Mesothelial cell of epicardium (in vitro differentiated cells): Measurements from ENCODE around the gene CYBC1. TPM values are rescaled to one million over a fixed set of nuclear protein-coding genes. Genes with fewer than 3 reads are reported as not detected.

Experiments used
- DNase-seq, 2 experiments: peaks; one replicate each; pipeline ENCODE4 v3.0.0; 2021; ENCODE audit warnings: low spot score in 2 of 2; ENCODE audit not compliant: unreplicated experiment in 2 of 2
- H3K27ac Mint-ChIP-seq: 2 replicates; pipeline ENCODE4 v1.8.0; 2021; ENCODE audit warnings: mixed read lengths
- H3K27me3 Mint-ChIP-seq: 2 replicates; pipeline ENCODE4 v1.8.0; 2021; ENCODE audit warnings: low read depth, mixed read lengths
- H3K36me3 Mint-ChIP-seq: 2 replicates; pipeline ENCODE4 v1.8.0; 2021; ENCODE audit warnings: mixed read lengths
- H3K4me1 Mint-ChIP-seq: 2 replicates; pipeline ENCODE4 v1.8.0; 2021; ENCODE audit warnings: mixed read lengths
- H3K4me3 Mint-ChIP-seq: 2 replicates; pipeline ENCODE4 v1.8.0; 2021; ENCODE audit warnings: mild to moderate bottlenecking, moderate library complexity, mixed read lengths
- H3K9me3 Mint-ChIP-seq: 2 replicates; pipeline ENCODE4 v1.8.0; 2021; ENCODE audit warnings: mixed read lengths
- CTCF ChIP-seq: fragments of 200-600 bp; sonication (generic); IDR thresholded peaks from one replicate; pipeline ENCODE4 v1.5.0; 2021; ENCODE audit warnings: antibody characterized with exemption; ENCODE audit not compliant: unreplicated experiment
- total RNA-seq: library from RNA; stranded (reverse); gene quantifications from 3 replicates; pipeline ENCODE4 v1.2.1, GENCODE V29; 2021

Gene CYBC1
- 86.7 to 93.0 TPM (median 88.1 TPM) in 3 replicates for total RNA-seq

- H3K4me1 Mint-ChIP-seq: peaks cover 19% of the 10 kb centered on the region
- TF ChIP-seq CTCF: no peak
- H3K4me3 Mint-ChIP-seq: peak within 1 kb of the TSS; percentile 75
- H3K27me3 Mint-ChIP-seq: no peaks in the 10 kb centered on the region
- H3K9me3 Mint-ChIP-seq: peaks cover 5% of the 10 kb centered on the region
- peak; percentile 94 to 96 for DNase-seq
- H3K36me3 Mint-ChIP-seq: peaks cover 6% of the 10 kb centered on the region
- peak within 1 kb of the TSS; percentile 96 for H3K27ac Mint-ChIP-seq
These were observed at the start of gene CYBC1 for GRCh38 chr17:82450357-82451106. CYBC1 (minus strand) TSS chr17:82450752; CDS start chr17:82449254, 1,498 bp downstream.

- Mint-ChIP-seq H3K27ac (peak overlapping the region; percentile 90), H3K4me1 (peaks cover 19% of the 10 kb centered on the region), H3K36me3 (no peaks in the 10 kb centered on the region), H3K27me3 (no peaks in the 10 kb centered on the region), H3K4me3 (peak overlapping the region; percentile 75), H3K9me3 (no peaks in the 10 kb centered on the region)
- peak in 1 of 2 experiments; percentile 66 for DNase-seq
- TF ChIP-seq CTCF: no peak
These were observed 47.2 kb upstream of the CYBC1 start for GRCh38 chr17:82497483-82498405.

GRCh38 chr17:82496529-82497434, 46.2 kb upstream of the CYBC1 start:
- peaks cover 19% of the 10 kb centered on the region for H3K4me1 Mint-ChIP-seq
- peak overlapping the region; percentile 6 for H3K27ac Mint-ChIP-seq
- peak overlapping the region; percentile 75 for H3K4me3 Mint-ChIP-seq
- no peaks in the 10 kb centered on the region for H3K36me3 Mint-ChIP-seq
- TF ChIP-seq CTCF: no peak
- no peaks in the 10 kb centered on the region for H3K27me3 Mint-ChIP-seq
- no peaks in the 10 kb centered on the region for H3K9me3 Mint-ChIP-seq
- peak; percentile 96 to 97 for DNase-seq

- H3K4me1 Mint-ChIP-seq: peaks cover 19% of the 10 kb centered on the region
- H3K36me3 Mint-ChIP-seq: no peaks in the 10 kb centered on the region
- H3K4me3 Mint-ChIP-seq: peak overlapping the region; percentile 75
- no peak for DNase-seq
- H3K9me3 Mint-ChIP-seq: no peaks in the 10 kb centered on the region
- TF ChIP-seq CTCF: no peak
- peak overlapping the region; percentile 6 for H3K27ac Mint-ChIP-seq
- no peaks in the 10 kb centered on the region for H3K27me3 Mint-ChIP-seq
These were observed 45.4 kb upstream of the CYBC1 start for GRCh38 chr17:82495844-82496528.
